Left ventricle myocardium inferior (tissue), 1 donor: Measurements from ENCODE around the gene CALN1. TPM values are rescaled to one million over a fixed set of nuclear protein-coding genes. Genes with fewer than 3 reads are reported as not detected.

Source experiments
- DNase-seq: peaks from one replicate; pipeline ENCODE4 v3.0.0-alpha.2; 2020
- H3K27ac ChIP-seq: fragments of 200-600 bp; replicated peaks from 2 replicates; pipeline ENCODE4 v1.8.0; 2021
- H3K27me3 ChIP-seq: fragments of 200-600 bp; 2 replicates; pipeline ENCODE4 v1.8.0; 2021; ENCODE audit warnings: low read depth
- H3K36me3 ChIP-seq: fragments of 200-600 bp; 2 replicates; pipeline ENCODE4 v1.8.0; 2021
- H3K4me1 ChIP-seq: fragments of 200-600 bp; 2 replicates; pipeline ENCODE4 v1.8.0; 2021
- H3K4me3 ChIP-seq: fragments of 200-600 bp; 2 replicates; pipeline ENCODE4 v1.8.0; 2021; ENCODE audit warnings: mild to moderate bottlenecking, moderate library complexity
- H3K9me3 ChIP-seq: fragments of 200-600 bp; replicated peaks from 2 replicates; pipeline ENCODE4 v1.8.0; 2021
- intact Hi-C: fragments of 100-400 bp; cut with micrococcal nuclease; formaldehyde crosslinking; loops from one replicate; pipeline ENCODE4 v1.11.0; 2022
- total RNA-seq: library from RNA; stranded (reverse); fragmentation: NEBNext Ultra II Directional; extraction: Animal tissue kit (Norgen Biotek cat#: 25700); gene quantifications from one replicate; pipeline ENCODE4 v1.2.1, GENCODE V29; 2021
- TF ChIP-seq, protein P1 (sequence below): fragments of 200-600 bp; IDR thresholded peaks from 2 replicates; pipeline ENCODE4 v1.8.0; 2021; ENCODE audit warnings: antibody characterized with exemption, mild to moderate bottlenecking, borderline replicate concordance
- donor health status: DM: no; HTN: yes; CAD: no; lungs with severe emphysema.

The CALN1 gene
- total RNA-seq, 1 donor from 2014 or later: not detected

- H3K9me3 ChIP-seq: no peaks in the 10 kb centered on the region
- H3K4me1 ChIP-seq: no peaks in the 10 kb centered on the region
- DNase-seq: no peak
- no peaks in the 10 kb centered on the region for H3K36me3 ChIP-seq
- no peak overlapping the region for H3K27ac ChIP-seq
- TF ChIP-seq, protein P1, sequence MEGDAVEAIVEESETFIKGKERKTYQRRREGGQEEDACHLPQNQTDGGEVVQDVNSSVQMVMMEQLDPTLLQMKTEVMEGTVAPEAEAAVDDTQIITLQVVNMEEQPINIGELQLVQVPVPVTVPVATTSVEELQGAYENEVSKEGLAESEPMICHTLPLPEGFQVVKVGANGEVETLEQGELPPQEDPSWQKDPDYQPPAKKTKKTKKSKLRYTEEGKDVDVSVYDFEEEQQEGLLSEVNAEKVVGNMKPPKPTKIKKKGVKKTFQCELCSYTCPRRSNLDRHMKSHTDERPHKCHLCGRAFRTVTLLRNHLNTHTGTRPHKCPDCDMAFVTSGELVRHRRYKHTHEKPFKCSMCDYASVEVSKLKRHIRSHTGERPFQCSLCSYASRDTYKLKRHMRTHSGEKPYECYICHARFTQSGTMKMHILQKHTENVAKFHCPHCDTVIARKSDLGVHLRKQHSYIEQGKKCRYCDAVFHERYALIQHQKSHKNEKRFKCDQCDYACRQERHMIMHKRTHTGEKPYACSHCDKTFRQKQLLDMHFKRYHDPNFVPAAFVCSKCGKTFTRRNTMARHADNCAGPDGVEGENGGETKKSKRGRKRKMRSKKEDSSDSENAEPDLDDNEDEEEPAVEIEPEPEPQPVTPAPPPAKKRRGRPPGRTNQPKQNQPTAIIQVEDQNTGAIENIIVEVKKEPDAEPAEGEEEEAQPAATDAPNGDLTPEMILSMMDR: no peak
- H3K27me3 ChIP-seq: peaks cover 27% of the 10 kb centered on the region
- intact Hi-C loops: no loop called here
- H3K4me3 ChIP-seq: no peak overlapping the region
These were observed 96.0 kb downstream of the CALN1 start for GRCh38 chr7:72316148-72316547.

- DNase-seq: no peak
- no peaks in the 10 kb centered on the region for H3K36me3 ChIP-seq
- no peaks in the 10 kb centered on the region for H3K4me1 ChIP-seq
- intact Hi-C loops: no loop called here
- no peak overlapping the region for H3K4me3 ChIP-seq
- TF ChIP-seq, protein P1: no peak
- no peaks in the 10 kb centered on the region for H3K9me3 ChIP-seq
- peaks cover 28% of the 10 kb centered on the region for H3K27me3 ChIP-seq
- H3K27ac ChIP-seq: no peak overlapping the region
These were observed 98.2 kb downstream of the CALN1 start for GRCh38 chr7:72313906-72314305.

GRCh38 chr7:72310301-72310700 is 101.8 kb downstream of the CALN1 start:
- no peaks in the 10 kb centered on the region for H3K36me3 ChIP-seq
- no peak overlapping the region for H3K27ac ChIP-seq
- intact Hi-C loops: no loop called here
- no peak overlapping the region for H3K4me3 ChIP-seq
- no peaks in the 10 kb centered on the region for H3K9me3 ChIP-seq
- TF ChIP-seq, protein P1: no peak
- DNase-seq: no peak
- peaks cover 36% of the 10 kb centered on the region for H3K27me3 ChIP-seq
- no peaks in the 10 kb centered on the region for H3K4me1 ChIP-seq

GRCh38 chr7:72309476-72309875 is 102.7 kb downstream of the CALN1 start:
- Histone ChIP-seq H3K27me3 (peaks cover 36% of the 10 kb centered on the region), H3K27ac (no peak overlapping the region), H3K4me1 (no peaks in the 10 kb centered on the region), H3K9me3 (no peaks in the 10 kb centered on the region), H3K4me3 (no peak overlapping the region), H3K36me3 (no peaks in the 10 kb centered on the region)
- intact Hi-C loops: no loop called here
- no peak for DNase-seq
- TF ChIP-seq, protein P1: no peak

DNA sequence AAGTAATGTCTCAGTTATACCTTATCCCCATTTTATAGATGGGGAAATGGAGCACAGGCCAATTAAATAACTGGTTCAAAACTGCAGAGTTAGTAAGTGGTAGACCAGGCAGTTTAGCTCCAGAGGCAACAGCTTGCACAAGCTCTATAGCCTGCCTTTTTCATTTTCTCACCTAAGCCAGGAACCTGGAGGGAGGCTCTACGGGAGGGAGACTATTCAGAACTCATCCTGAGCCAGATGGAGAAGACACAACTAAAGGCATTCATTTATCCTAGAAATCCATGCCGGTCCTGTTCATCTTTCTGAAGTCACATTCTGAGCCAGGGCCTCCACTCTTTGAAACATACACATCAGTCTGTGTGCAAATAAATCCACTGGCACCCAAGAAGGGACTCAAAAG is 103.2 kb downstream of the CALN1 start:
- no peak overlapping the region for H3K27ac ChIP-seq
- no peaks in the 10 kb centered on the region for H3K36me3 ChIP-seq
- DNase-seq: no peak
- H3K4me1 ChIP-seq: no peaks in the 10 kb centered on the region
- TF ChIP-seq, protein P1: no peak
- H3K4me3 ChIP-seq: no peak overlapping the region
- H3K9me3 ChIP-seq: no peaks in the 10 kb centered on the region
- intact Hi-C loops: no loop called here
- H3K27me3 ChIP-seq: peaks cover 36% of the 10 kb centered on the region

DNA sequence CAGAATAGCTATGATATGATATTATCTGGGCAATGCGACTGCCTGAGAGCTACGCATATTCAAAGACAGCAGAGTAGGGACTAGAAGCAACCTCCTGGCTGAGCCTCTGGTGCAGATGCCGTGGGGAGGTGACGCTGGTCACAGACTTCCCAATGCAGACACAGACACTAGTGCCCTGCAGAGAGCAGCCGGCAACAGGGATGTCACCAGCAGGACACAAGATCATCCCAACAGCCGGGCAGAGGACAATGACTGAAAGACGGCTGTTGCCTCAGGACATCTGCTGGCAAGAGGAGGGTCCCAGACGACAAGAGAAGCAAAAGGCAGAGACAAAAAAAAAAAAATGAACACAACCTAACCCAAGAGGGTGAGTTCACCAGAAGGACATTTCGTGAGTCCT is 104.6 kb downstream of the CALN1 start:
- DNase-seq: no peak
- no peaks in the 10 kb centered on the region for H3K4me1 ChIP-seq
- H3K27ac ChIP-seq: no peak overlapping the region
- no peaks in the 10 kb centered on the region for H3K9me3 ChIP-seq
- H3K36me3 ChIP-seq: no peaks in the 10 kb centered on the region
- intact Hi-C loops: no loop called here
- H3K4me3 ChIP-seq: no peak overlapping the region
- H3K27me3 ChIP-seq: peaks cover 37% of the 10 kb centered on the region
- TF ChIP-seq, protein P1: no peak
